SU-DHL-6 (cell line): ENCODE measurements around the gene CHD5.

Experiments used
- H2AFZ ChIP-seq: fragments of 200-600 bp; sonication (generic); 2 replicates; pipeline ENCODE4 v1.6.1; 2014; ENCODE audit warnings: low read depth, mild to moderate bottlenecking, moderate library complexity, mixed read lengths, antibody characterized with exemption, low read length; ENCODE audit not compliant: severe bottlenecking
- H3F3A ChIP-seq: fragments of 200-600 bp; shearing (Covaris generic); 2 replicates; pipeline ENCODE4 v1.6.0; 2016; ENCODE audit warnings: antibody characterized with exemption, mild to moderate bottlenecking; ENCODE audit not compliant: insufficient read depth
- H3K27ac ChIP-seq: fragments of 200-600 bp; sonication (generic); 2 replicates; pipeline ENCODE4 v1.5.1; 2016; ENCODE audit warnings: low read depth, mild to moderate bottlenecking, low read length, moderate library complexity, mixed read lengths
- H3K27me3 ChIP-seq: fragments of 200-600 bp; sonication (generic), shearing (Covaris generic); 2 replicates; pipeline ENCODE4 v1.6.0; 2014; ENCODE audit warnings: mild to moderate bottlenecking, low read length
- H3K36me3 ChIP-seq: fragments of 200-600 bp; sonication (generic); 2 replicates; pipeline ENCODE4 v1.6.1; 2014; ENCODE audit warnings: mild to moderate bottlenecking, low read length, mixed read lengths
- H3K4me2 ChIP-seq: fragments of 300-600, 200-600 bp; shearing (Covaris generic), sonication (generic); 2 replicates; pipeline ENCODE4 v1.6.0; 2014; ENCODE audit warnings: low read length, low read depth, mild to moderate bottlenecking; ENCODE audit not compliant: poor library complexity, severe bottlenecking
- H3K4me3 ChIP-seq: fragments of 200-600 bp; sonication (generic); 2 replicates; pipeline ENCODE4 v1.5.1; 2014; ENCODE audit warnings: antibody characterized with exemption, low read length, mild to moderate bottlenecking, mixed read lengths; ENCODE audit not compliant: insufficient read depth, poor library complexity, severe bottlenecking
- H3K79me2 ChIP-seq: fragments of 200-600 bp; sonication (generic); 2 replicates; pipeline ENCODE4 v1.6.1; 2014; ENCODE audit warnings: mild to moderate bottlenecking, low read length, moderate library complexity; ENCODE audit not compliant: insufficient read depth
- H3K9ac ChIP-seq: fragments of 200-600 bp; sonication (generic); 2 replicates; pipeline ENCODE4 v1.7.0; 2014; ENCODE audit warnings: mild to moderate bottlenecking, low read length
- H3K9me2 ChIP-seq: fragments of 200-600 bp; sonication (generic); replicated peaks from 2 replicates; pipeline ENCODE4 v1.6.1; 2014; ENCODE audit warnings: low read length; ENCODE audit not compliant: insufficient read depth
- H3K9me3 ChIP-seq: fragments of 200-600 bp; sonication (generic); 2 replicates; pipeline ENCODE4 v1.6.1; 2014; ENCODE audit warnings: low read length, mixed read lengths; ENCODE audit not compliant: insufficient read depth
- H4K20me1 ChIP-seq: fragments of 200-600 bp; sonication (generic); 2 replicates; pipeline ENCODE4 v1.6.1; 2014; ENCODE audit warnings: low read depth, mild to moderate bottlenecking, antibody characterized with exemption, low read length, moderate library complexity, mixed read lengths
- CTCF ChIP-seq: fragments of 200-600 bp; sonication (generic); IDR thresholded peaks from one replicate; pipeline ENCODE4 v1.5.1; 2017; ENCODE audit warnings: antibody characterized with exemption, mild to moderate bottlenecking, low read length, moderate library complexity; ENCODE audit not compliant: insufficient read depth, poor library complexity, severe bottlenecking
- EZH2phosphoT487 ChIP-seq: fragments of 200-600 bp; sonication (generic), shearing (Covaris generic); conservative IDR thresholded peaks from 2 replicates; pipeline ENCODE4 v1.6.1; 2018; ENCODE audit warnings: mild to moderate bottlenecking, antibody characterized with exemption, low read length, moderate library complexity, mixed read lengths

Gene CHD5

GRCh38 chr1:6086358-6086757, 93.8 kb downstream of the CHD5 start:
- H3K9me3 ChIP-seq = no peaks in the 10 kb centered on the region
- H3K4me2 ChIP-seq = no peak overlapping the region
- no peak overlapping the region for H2AFZ ChIP-seq
- H3F3A ChIP-seq = no peaks in the 10 kb centered on the region
- H4K20me1 ChIP-seq = no peaks in the 10 kb centered on the region
- H3K27ac ChIP-seq = no peak overlapping the region
- no peaks in the 10 kb centered on the region for H3K27me3 ChIP-seq
- H3K4me3 ChIP-seq = no peak overlapping the region
- TF ChIP-seq CTCF = no peak
- no peak for TF ChIP-seq EZH2phosphoT487
- no peaks in the 10 kb centered on the region for H3K9me2 ChIP-seq
- no peak overlapping the region for H3K9ac ChIP-seq
- H3K36me3 ChIP-seq = no peaks in the 10 kb centered on the region
- no peaks in the 10 kb centered on the region for H3K79me2 ChIP-seq

- no peak overlapping the region for H3K9ac ChIP-seq
- no peak for TF ChIP-seq CTCF
- TF ChIP-seq EZH2phosphoT487 = no peak
- no peaks in the 10 kb centered on the region for H3K27me3 ChIP-seq
- H3K4me3 ChIP-seq = no peak overlapping the region
- H3F3A ChIP-seq = no peaks in the 10 kb centered on the region
- H3K9me3 ChIP-seq = no peaks in the 10 kb centered on the region
- no peak overlapping the region for H3K4me2 ChIP-seq
- H2AFZ ChIP-seq = no peak overlapping the region
- H3K9me2 ChIP-seq = no peaks in the 10 kb centered on the region
- no peak overlapping the region for H3K27ac ChIP-seq
- no peaks in the 10 kb centered on the region for H3K36me3 ChIP-seq
- H3K79me2 ChIP-seq = no peaks in the 10 kb centered on the region
- H4K20me1 ChIP-seq = no peaks in the 10 kb centered on the region
Measured at GRCh38 chr1:6085666-6086065, 94.5 kb downstream of the CHD5 start.

- no peak for TF ChIP-seq CTCF
- TF ChIP-seq EZH2phosphoT487 = no peak
- Histone ChIP-seq H3K9me2 (no peaks in the 10 kb centered on the region), H3K4me2 (no peak overlapping the region), H3K27ac (no peak overlapping the region), H3K4me3 (no peak overlapping the region), H3K36me3 (no peaks in the 10 kb centered on the region), H3K27me3 (no peaks in the 10 kb centered on the region), H2AFZ (no peak overlapping the region), H3K79me2 (no peaks in the 10 kb centered on the region), H3K9ac (no peak overlapping the region), H3F3A (no peaks in the 10 kb centered on the region), H4K20me1 (no peaks in the 10 kb centered on the region), H3K9me3 (no peaks in the 10 kb centered on the region)
Measured at GRCh38 chr1:6084781-6085495, 95.2 kb downstream of the CHD5 start.
